RWPE2 (cell line): Measurements from ENCODE around the gene KCNMA1.

Source experiments
- ATAC-seq: fragments of 200-7000 bp; cut with Tn5 transposase; 3 replicates; pipeline ENCODE4 v1.9.1; 2021; ENCODE audit warnings: low read depth
- DNase-seq: peaks from one replicate; pipeline ENCODE4 v3.0.0-alpha.2; 2020; ENCODE audit warnings: low spot score
- H3K27ac ChIP-seq: fragments of 450-650 bp; 2 replicates; pipeline ENCODE4 v1.5.1; 2017; ENCODE audit warnings: mild to moderate bottlenecking; ENCODE audit not compliant: poor library complexity, severe bottlenecking
- H3K27me3 ChIP-seq: fragments of 250-450 bp; sonication (Bioruptor Pico); 2 replicates; pipeline ENCODE4 v1.5.1; 2021; ENCODE audit warnings: mild to moderate bottlenecking, moderate library complexity; ENCODE audit not compliant: insufficient read depth, poor library complexity, severe bottlenecking
- H3K36me3 ChIP-seq: fragments of 250-450 bp; sonication (Bioruptor Pico); 2 replicates; pipeline ENCODE4 v1.5.1; 2020; ENCODE audit warnings: low read depth, mild to moderate bottlenecking, moderate library complexity
- H3K4me1 ChIP-seq: fragments of 250-450 bp; sonication (Bioruptor Pico); 2 replicates; pipeline ENCODE4 v1.5.1; 2021; ENCODE audit warnings: mild to moderate bottlenecking, moderate library complexity; ENCODE audit not compliant: insufficient read depth, poor library complexity, severe bottlenecking
- H3K4me3 ChIP-seq: fragments of 250-450 bp; sonication (Bioruptor Pico); 2 replicates; pipeline ENCODE4 v1.5.1; 2021; ENCODE audit warnings: mild to moderate bottlenecking, moderate library complexity; ENCODE audit not compliant: severe bottlenecking
- H3K9me3 ChIP-seq: fragments of 250-450 bp; sonication (Bioruptor Pico); 2 replicates; pipeline ENCODE4 v1.5.1; 2021; ENCODE audit warnings: mild to moderate bottlenecking, moderate library complexity; ENCODE audit not compliant: severe bottlenecking
- TF ChIP-seq, protein P1 (sequence below): fragments of 450-650 bp; IDR thresholded peaks from one replicate; pipeline ENCODE4 v1.5.1; 2017; ENCODE audit warnings: mild to moderate bottlenecking, moderate library complexity; ENCODE audit not compliant: poor library complexity, severe bottlenecking

Gene KCNMA1

DNA sequence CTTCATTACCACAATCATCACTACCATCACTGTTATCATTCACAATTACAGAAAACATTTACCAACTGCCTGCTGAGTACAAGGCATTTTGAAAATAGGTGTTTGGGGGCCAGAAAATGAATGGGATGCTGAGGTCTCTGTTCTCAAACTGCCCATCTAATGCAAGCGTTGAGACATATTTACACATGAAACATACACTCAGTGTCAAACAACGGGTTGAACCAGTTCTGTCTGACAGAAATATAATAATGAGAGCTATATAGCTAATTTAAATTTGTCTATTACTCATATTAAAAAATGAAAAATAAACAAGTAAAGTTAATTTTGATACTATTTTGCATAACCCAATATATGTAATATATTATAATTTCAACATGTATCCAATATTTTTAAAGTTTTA lies 303.1 kb downstream of the KCNMA1 start:
- Histone ChIP-seq H3K27ac (no peak overlapping the region), H3K9me3 (no peaks in the 10 kb centered on the region)
- TF ChIP-seq, protein P1, sequence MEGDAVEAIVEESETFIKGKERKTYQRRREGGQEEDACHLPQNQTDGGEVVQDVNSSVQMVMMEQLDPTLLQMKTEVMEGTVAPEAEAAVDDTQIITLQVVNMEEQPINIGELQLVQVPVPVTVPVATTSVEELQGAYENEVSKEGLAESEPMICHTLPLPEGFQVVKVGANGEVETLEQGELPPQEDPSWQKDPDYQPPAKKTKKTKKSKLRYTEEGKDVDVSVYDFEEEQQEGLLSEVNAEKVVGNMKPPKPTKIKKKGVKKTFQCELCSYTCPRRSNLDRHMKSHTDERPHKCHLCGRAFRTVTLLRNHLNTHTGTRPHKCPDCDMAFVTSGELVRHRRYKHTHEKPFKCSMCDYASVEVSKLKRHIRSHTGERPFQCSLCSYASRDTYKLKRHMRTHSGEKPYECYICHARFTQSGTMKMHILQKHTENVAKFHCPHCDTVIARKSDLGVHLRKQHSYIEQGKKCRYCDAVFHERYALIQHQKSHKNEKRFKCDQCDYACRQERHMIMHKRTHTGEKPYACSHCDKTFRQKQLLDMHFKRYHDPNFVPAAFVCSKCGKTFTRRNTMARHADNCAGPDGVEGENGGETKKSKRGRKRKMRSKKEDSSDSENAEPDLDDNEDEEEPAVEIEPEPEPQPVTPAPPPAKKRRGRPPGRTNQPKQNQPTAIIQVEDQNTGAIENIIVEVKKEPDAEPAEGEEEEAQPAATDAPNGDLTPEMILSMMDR: no peak

DNA sequence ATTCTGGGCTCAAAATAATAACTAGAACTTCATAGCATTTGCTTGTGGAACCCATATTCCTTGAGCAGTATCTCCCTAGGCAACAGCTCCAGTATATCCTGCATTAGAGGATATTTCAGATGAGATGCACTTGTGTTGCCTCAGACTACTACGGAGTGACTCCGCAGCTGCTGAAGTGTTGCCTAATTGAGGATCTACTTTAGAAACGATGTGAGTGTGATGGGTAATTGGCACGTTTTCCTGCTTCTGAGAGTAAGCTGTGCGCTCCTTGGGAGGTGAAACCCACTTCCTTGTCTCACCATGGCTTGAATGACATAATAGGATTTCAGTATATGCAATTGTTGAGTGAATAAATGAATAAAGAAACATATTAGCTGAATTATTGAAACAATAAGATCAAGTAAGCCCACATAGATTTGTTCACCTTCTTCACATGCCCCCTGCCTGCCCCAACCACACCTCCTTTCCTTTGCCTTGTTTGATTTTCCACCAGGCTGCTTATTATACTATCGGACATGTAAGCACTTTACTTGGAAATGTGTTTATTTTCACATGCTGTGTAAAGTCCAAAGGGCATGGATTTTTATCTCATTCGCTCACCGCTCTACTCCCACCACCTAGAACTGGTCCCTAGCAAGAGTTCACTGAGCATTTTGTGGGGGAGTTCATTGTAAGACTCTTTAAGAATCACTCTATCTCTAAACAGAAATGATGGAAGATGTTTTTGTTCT lies 303.8 kb downstream of the KCNMA1 start:
- no peaks in the 10 kb centered on the region for H3K27me3 ChIP-seq
- no peak overlapping the region for H3K27ac ChIP-seq
- no peaks in the 10 kb centered on the region for H3K36me3 ChIP-seq
- TF ChIP-seq, protein P1: no peak
- H3K4me1 ChIP-seq: no peaks in the 10 kb centered on the region
- no peak for ATAC-seq
- no peak overlapping the region for H3K4me3 ChIP-seq
- H3K9me3 ChIP-seq: no peaks in the 10 kb centered on the region
- DNase-seq: no peak

More for the DNA sequence above, 303.1 kb downstream of the KCNMA1 start:
- no peak for ATAC-seq
- Histone ChIP-seq H3K4me1 (no peaks in the 10 kb centered on the region), H3K36me3 (no peaks in the 10 kb centered on the region), H3K4me3 (no peak overlapping the region), H3K27me3 (no peaks in the 10 kb centered on the region)
- DNase-seq: no peak

DNA sequence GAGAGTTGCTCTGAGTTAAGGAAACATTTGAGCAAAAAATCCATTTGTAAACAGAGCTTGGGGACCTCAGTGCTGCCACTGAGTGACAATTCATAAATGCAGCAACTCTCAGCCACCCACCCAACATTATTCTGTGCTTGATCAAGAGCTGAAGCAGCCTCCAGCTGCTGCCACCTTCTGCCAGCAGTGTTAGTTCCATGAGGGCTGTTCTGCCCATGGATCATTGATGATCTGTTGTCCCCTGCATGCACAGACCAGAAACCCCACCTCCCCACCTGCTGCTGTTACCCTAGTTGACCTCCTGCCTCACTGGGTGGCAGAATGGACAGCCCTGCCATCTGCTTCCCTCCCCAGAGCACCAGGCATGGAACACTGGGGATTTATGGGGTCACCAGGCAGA lies 305.4 kb downstream of the KCNMA1 start:
- H3K27me3 ChIP-seq: no peaks in the 10 kb centered on the region
- H3K4me3 ChIP-seq: no peak overlapping the region
- TF ChIP-seq, protein P1: no peak
- H3K4me1 ChIP-seq: no peaks in the 10 kb centered on the region
- H3K27ac ChIP-seq: no peak overlapping the region
- H3K36me3 ChIP-seq: no peaks in the 10 kb centered on the region
- ATAC-seq (no peak), DNase-seq (no peak)
- H3K9me3 ChIP-seq: no peaks in the 10 kb centered on the region

DNA sequence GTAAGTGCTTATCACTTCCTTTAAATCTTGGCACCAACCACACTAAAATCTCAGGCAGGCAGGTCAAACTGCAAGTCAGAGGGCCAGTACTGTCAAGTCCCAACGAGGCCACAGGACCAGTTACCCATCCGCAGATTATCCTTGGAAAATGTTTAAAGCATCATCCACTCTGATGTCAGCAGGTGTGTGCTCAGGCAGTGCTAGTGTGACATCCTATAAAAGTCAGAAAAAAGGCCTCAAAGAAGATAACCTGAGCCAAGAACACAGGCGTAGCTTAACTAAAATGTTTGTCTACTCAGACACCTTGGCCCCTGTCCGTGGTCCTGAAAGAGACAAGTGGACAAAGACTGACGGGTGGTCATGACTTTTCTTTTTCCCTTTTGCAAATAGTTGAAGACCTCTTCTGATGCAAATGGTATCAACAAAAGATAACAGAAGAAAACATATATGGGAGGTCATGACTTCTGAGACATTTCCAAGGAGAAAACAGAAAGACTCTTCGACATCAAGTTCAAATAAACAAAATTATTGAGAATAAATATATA lies 309.3 kb downstream of the KCNMA1 start:
- H3K4me3 ChIP-seq: no peak overlapping the region
- H3K36me3 ChIP-seq: no peaks in the 10 kb centered on the region
- DNase-seq (no peak), ATAC-seq (no peak)
- no peak overlapping the region for H3K27ac ChIP-seq
- TF ChIP-seq, protein P1: no peak
- no peaks in the 10 kb centered on the region for H3K4me1 ChIP-seq
- H3K9me3 ChIP-seq: no peaks in the 10 kb centered on the region
- no peaks in the 10 kb centered on the region for H3K27me3 ChIP-seq

DNA sequence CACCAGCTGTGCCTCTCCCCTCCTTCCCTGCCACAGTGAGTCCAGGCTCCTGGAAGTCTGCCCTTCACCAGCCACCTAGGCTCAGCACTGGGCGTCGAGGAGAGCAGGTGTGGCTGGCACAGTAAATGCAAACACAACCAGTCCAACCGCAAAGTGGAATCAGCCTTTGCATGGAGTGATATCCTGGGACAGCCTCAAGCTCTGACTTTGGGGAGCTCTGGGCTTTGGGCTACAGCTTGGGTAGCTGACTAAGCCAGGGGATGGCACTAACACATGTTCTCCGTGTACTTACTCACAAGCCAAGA lies 312.4 kb downstream of the KCNMA1 start:
- no peak for DNase-seq
- Histone ChIP-seq H3K4me1 (no peaks in the 10 kb centered on the region), H3K9me3 (no peaks in the 10 kb centered on the region), H3K4me3 (no peak overlapping the region), H3K27me3 (no peaks in the 10 kb centered on the region), H3K27ac (no peak overlapping the region), H3K36me3 (no peaks in the 10 kb centered on the region)
- TF ChIP-seq, protein P1: no peak
- ATAC-seq: peak; percentile 51
